ENCODE data around the gene FOXN3.
"Not testable (repeated sequence)": the region's sequence is repeated elsewhere in the genome, so short reads cannot be mapped to it uniquely, and the experiment has no call there.

The FOXN3 gene

DNA sequence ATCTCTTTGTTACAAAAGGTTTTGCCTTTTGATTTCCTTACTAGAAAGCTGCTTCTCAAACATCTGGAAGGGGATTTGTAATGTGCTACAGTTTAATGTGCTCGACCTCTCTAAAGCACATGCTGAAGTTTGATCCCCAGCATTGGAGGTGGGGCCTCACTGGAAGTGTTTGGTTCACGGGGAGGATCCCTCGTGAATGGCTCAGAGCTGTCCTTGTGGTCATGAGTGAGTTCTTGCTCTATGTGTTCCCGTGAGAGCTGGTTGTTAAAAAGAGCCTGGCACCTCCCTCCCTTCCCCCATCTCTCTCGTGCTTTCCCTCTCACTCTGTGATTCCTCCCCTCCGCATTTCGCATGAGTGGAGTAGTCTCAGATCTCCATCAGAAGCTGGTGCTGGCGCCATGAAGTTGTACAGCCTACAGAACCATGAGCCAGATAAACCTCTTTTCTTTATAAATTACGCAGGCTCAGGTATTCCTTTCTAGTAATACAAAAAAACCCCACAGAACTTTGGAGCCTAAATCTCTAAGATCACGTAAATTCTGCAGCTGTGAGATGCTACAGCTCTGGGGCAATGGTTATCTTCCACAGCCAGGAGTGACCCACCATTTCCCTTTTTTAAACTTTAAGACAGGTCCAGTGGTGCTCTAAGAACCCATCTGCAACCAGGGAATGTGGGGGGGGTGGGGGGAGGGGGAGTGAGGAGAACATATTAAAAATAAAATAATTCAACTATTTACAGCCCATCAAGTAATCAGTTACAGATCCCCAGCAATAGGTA, 214.4 kb downstream of the FOXN3 start:
- ChIA-PET POLR2A (no interaction called here), CTCF (interaction anchor here (1.0 to 5.0 kb wide), 5 partner anchors 11 to 25 kb away, joined by 3 to 24 read pairs (median 8); no protein-coding TSS in a partner anchor)
- Histone ChIP-seq H3K4me3 (ENCODE audit: control insufficient read depth in 1 of 7, extremely low read depth in 1 of 7, insufficient read depth in 4 of 7, low read depth in 2 of 7, low read length in 6 of 7) (no peak overlapping the region), H3K36me3 (ENCODE audit: control insufficient read depth in 4 of 4, insufficient read depth in 4 of 4, low read length in 3 of 4) (peaks cover 0 to 16% (median 10%) of the 10 kb centered on the region in 4 experiments), H3K27me3 (replicated peaks in 2 of 5; ENCODE audit: control insufficient read depth in 4 of 5, insufficient read depth in 5 of 5, low read length in 4 of 5) (no peaks in the 10 kb centered on the region), H3K27ac (ENCODE audit: insufficient read depth in 1 of 2, low read depth in 1 of 2, low read length in 2 of 2, poor library complexity in 1 of 2, severe bottlenecking in 2 of 2) (no peak overlapping the region), H3K9me3 (ENCODE audit: control extremely low read depth in 1 of 5, control insufficient read depth in 4 of 5, insufficient read depth in 2 of 5, low read depth in 1 of 5, low read length in 4 of 5) (peaks cover 0 to under 1% (median 0%) of the 10 kb centered on the region in 5 experiments), H3K4me1 (ENCODE audit: control extremely low read depth in 1 of 4, control insufficient read depth in 4 of 4, insufficient read depth in 4 of 4, low read length in 3 of 4) (peaks cover 0 to 36% (median 22%) of the 10 kb centered on the region in 4 experiments)
- 85% methylated on average over 8 of the region's 10 CpGs for WGBS (ENCODE audit: insufficient coverage)
- peak in 2 of 3 donors; percentile 39 to 56 for DNase-seq

DNA sequence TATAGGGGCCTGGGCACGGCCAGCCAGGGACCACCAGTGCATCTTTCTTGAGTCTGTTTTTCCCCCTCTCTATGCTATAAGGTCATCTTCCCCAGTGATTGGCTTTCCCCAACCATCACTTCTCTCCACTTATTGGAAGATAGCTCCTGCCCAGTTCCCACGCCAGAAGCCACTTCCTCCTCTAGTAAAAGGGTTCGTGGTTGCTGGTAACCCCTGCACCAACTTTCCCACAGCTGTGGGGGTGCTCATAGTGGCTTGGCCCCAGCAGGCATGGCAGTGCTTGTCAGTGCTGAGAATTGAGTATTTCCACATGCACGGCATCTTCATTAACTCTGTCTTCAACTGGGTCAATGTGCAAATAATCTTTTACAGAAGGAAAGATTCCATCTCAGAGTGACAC, 215.4 kb downstream of the FOXN3 start:
- ChIA-PET POLR2A (no interaction called here), CTCF (interaction anchor here (1.0 to 5.0 kb wide), 4 partner anchors 12 to 24 kb away, joined by 3 to 24 read pairs (median 8); no protein-coding TSS in a partner anchor)
- H3K4me3 ChIP-seq (ENCODE audit: control insufficient read depth in 1 of 7, extremely low read depth in 1 of 7, insufficient read depth in 4 of 7, low read depth in 2 of 7, low read length in 6 of 7), result no peak overlapping the region
- WGBS (ENCODE audit: insufficient coverage), result 51% methylated on average over 4 of the region's 4 CpGs
- peak in 2 of 3 donors; percentile 38 to 46 for DNase-seq
- H3K27ac ChIP-seq (ENCODE audit: insufficient read depth in 1 of 2, low read depth in 1 of 2, low read length in 2 of 2, poor library complexity in 1 of 2, severe bottlenecking in 2 of 2), result no peak overlapping the region
- H3K27me3 ChIP-seq (replicated peaks in 2 of 5; ENCODE audit: control insufficient read depth in 4 of 5, insufficient read depth in 5 of 5, low read length in 4 of 5), result no peaks in the 10 kb centered on the region
- H3K9me3 ChIP-seq (ENCODE audit: control extremely low read depth in 1 of 5, control insufficient read depth in 4 of 5, insufficient read depth in 2 of 5, low read depth in 1 of 5, low read length in 4 of 5), result peaks cover 0 to 5% (median 0%) of the 10 kb centered on the region in 5 experiments
- H3K4me1 ChIP-seq (ENCODE audit: control extremely low read depth in 1 of 4, control insufficient read depth in 4 of 4, insufficient read depth in 4 of 4, low read length in 3 of 4), result peaks cover 0 to 36% (median 22%) of the 10 kb centered on the region in 4 experiments
- peaks cover 0 to 20% (median 11%) of the 10 kb centered on the region in 4 experiments for H3K36me3 ChIP-seq (ENCODE audit: control insufficient read depth in 4 of 4, insufficient read depth in 4 of 4, low read length in 3 of 4)

DNA sequence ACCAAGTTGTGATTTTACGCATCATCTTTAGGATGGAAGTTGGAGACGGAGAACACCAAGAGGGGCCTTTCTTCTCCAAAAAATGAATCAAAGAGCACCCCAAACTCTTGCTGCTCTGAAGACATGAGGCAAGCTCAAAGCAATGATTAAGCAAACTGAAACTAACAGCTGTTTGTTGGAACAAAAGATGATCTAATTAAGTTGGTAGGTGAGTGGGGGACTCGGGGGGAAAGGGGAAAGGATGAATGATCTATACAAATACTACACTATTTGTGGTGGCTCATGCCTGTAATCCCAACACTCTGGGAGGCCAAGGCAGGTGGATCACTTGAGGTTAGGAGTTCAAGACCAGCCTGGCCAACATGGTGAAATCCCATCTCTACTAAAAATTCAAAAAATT, 217.7 kb downstream of the FOXN3 start:
- H3K4me1 ChIP-seq (ENCODE audit: control extremely low read depth in 1 of 4, control insufficient read depth in 4 of 4, insufficient read depth in 4 of 4, low read length in 3 of 4), result peaks cover 0 to 31% (median 22%) of the 10 kb centered on the region in 4 experiments
- H3K4me3 ChIP-seq (ENCODE audit: control insufficient read depth in 1 of 7, extremely low read depth in 1 of 7, insufficient read depth in 4 of 7, low read depth in 2 of 7, low read length in 6 of 7); POLR2A ChIA-PET; DNase-seq; H3K9me3 ChIP-seq (ENCODE audit: control extremely low read depth in 1 of 5, control insufficient read depth in 4 of 5, insufficient read depth in 2 of 5, low read depth in 1 of 5, low read length in 4 of 5); H3K27me3 ChIP-seq (replicated peaks in 2 of 5; ENCODE audit: control insufficient read depth in 4 of 5, insufficient read depth in 5 of 5, low read length in 4 of 5); H3K27ac ChIP-seq (ENCODE audit: insufficient read depth in 1 of 2, low read depth in 1 of 2, low read length in 2 of 2, poor library complexity in 1 of 2, severe bottlenecking in 2 of 2): not testable (repeated sequence)
- H3K36me3 ChIP-seq (ENCODE audit: control insufficient read depth in 4 of 4, insufficient read depth in 4 of 4, low read length in 3 of 4), result peaks cover 2 to 24% (median 10%) of the 10 kb centered on the region in 4 experiments
- 100% methylated on average over 2 of the region's 3 CpGs for WGBS (ENCODE audit: insufficient coverage)
- CTCF ChIA-PET, result interaction anchor here (0.8 to 5.0 kb wide), 6 partner anchors 9 to 740 kb away, joined by 3 to 24 read pairs (median 6); no protein-coding TSS in a partner anchor

DNA sequence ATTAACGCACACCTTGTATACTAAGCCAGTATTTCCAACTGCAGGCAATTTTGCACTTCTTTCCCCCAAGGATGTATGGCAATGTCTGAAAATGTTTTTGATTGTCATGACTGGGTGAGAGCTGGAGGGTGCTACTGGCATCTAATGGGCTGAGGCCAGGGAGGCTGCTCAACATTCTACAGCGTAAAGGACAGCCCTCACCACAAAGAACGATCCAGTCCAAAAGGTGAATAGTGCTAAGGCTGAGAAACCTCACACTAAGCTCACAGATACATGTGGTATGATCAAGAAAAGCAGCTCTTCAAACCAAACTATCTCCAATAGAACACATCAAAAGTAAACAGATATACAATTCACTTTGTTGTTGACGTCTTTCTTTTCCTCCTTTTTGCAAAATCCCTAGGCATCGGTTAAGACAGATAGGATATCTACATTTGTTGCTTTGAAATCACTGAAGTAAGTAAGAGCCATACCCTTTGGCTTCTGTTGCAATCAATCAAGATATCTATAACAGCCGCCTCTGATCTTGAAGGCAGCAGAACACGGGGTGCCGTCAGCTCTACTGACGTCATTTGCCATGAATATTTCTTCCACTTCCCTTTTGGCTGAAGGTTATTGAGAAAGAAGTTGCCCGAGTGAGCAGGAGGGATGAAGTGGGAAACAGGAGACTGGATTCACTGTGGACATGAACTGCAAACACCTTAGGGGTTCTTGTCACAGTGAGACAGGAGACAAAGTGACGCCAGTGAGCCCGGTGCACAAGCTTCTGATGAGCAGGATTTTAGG, 218.3 kb downstream of the FOXN3 start:
- ChIA-PET POLR2A (no interaction called here), CTCF (interaction anchor here (0.8 to 5.0 kb wide), 5 partner anchors 9 to 740 kb away, joined by 3 to 24 read pairs (median 4); no protein-coding TSS in a partner anchor)
- 94% methylated on average over 8 of the region's 12 CpGs for WGBS (ENCODE audit: insufficient coverage)
- peaks cover 2 to 24% (median 13%) of the 10 kb centered on the region in 4 experiments for H3K36me3 ChIP-seq (ENCODE audit: control insufficient read depth in 4 of 4, insufficient read depth in 4 of 4, low read length in 3 of 4)
- H3K4me1 ChIP-seq (ENCODE audit: control extremely low read depth in 1 of 4, control insufficient read depth in 4 of 4, insufficient read depth in 4 of 4, low read length in 3 of 4), result peaks cover 0 to 25% (median 19%) of the 10 kb centered on the region in 4 experiments
- no peaks in the 10 kb centered on the region for H3K27me3 ChIP-seq (replicated peaks in 2 of 5; ENCODE audit: control insufficient read depth in 4 of 5, insufficient read depth in 5 of 5, low read length in 4 of 5)
- no peak overlapping the region for H3K4me3 ChIP-seq (ENCODE audit: control insufficient read depth in 1 of 7, extremely low read depth in 1 of 7, insufficient read depth in 4 of 7, low read depth in 2 of 7, low read length in 6 of 7)
- H3K9me3 ChIP-seq (ENCODE audit: control extremely low read depth in 1 of 5, control insufficient read depth in 4 of 5, insufficient read depth in 2 of 5, low read depth in 1 of 5, low read length in 4 of 5), result peaks cover 0 to 8% (median 0%) of the 10 kb centered on the region in 5 experiments
- DNase-seq, result no peak
- no peak overlapping the region for H3K27ac ChIP-seq (ENCODE audit: insufficient read depth in 1 of 2, low read depth in 1 of 2, low read length in 2 of 2, poor library complexity in 1 of 2, severe bottlenecking in 2 of 2)

DNA sequence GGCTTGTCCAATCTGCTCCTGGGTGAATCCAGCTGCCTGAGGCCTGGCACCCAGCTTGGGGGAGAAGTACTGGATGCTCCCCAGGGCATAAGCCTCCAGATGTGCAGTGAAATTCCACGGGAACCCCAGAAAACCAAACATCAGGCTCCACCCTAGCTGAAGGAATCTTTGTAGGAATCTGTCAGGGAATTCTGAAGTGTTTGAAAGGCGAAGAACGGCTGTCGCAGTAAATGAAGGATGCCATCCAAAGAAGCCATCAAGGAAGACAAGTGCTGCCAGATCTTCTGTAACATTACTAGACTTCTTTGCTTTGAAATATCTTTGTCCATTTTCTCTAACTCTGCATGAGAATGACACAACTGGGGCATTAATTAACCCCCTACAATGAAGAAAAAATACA, 219.4 kb downstream of the FOXN3 start:
- Histone ChIP-seq H3K36me3 (ENCODE audit: control insufficient read depth in 4 of 4, insufficient read depth in 4 of 4, low read length in 3 of 4) (peaks cover 6 to 25% (median 15%) of the 10 kb centered on the region in 4 experiments), H3K27me3 (replicated peaks in 2 of 5; ENCODE audit: control insufficient read depth in 4 of 5, insufficient read depth in 5 of 5, low read length in 4 of 5) (no peaks in the 10 kb centered on the region), H3K9me3 (ENCODE audit: control extremely low read depth in 1 of 5, control insufficient read depth in 4 of 5, insufficient read depth in 2 of 5, low read depth in 1 of 5, low read length in 4 of 5) (peaks cover 0 to 8% (median 0%) of the 10 kb centered on the region in 5 experiments), H3K4me1 (ENCODE audit: control extremely low read depth in 1 of 4, control insufficient read depth in 4 of 4, insufficient read depth in 4 of 4, low read length in 3 of 4) (peaks cover 0 to 14% (median 12%) of the 10 kb centered on the region in 4 experiments), H3K27ac (ENCODE audit: insufficient read depth in 1 of 2, low read depth in 1 of 2, low read length in 2 of 2, poor library complexity in 1 of 2, severe bottlenecking in 2 of 2) (no peak overlapping the region), H3K4me3 (ENCODE audit: control insufficient read depth in 1 of 7, extremely low read depth in 1 of 7, insufficient read depth in 4 of 7, low read depth in 2 of 7, low read length in 6 of 7) (no peak overlapping the region)
- ChIA-PET CTCF (interaction anchor here (2.3 kb wide), 1 partner anchor 10 kb away, joined by 8 read pairs; no protein-coding TSS in a partner anchor), POLR2A (no interaction called here)
- 97% methylated on average over 4 of the region's 4 CpGs for WGBS (ENCODE audit: insufficient coverage)
- no peak for DNase-seq

DNA sequence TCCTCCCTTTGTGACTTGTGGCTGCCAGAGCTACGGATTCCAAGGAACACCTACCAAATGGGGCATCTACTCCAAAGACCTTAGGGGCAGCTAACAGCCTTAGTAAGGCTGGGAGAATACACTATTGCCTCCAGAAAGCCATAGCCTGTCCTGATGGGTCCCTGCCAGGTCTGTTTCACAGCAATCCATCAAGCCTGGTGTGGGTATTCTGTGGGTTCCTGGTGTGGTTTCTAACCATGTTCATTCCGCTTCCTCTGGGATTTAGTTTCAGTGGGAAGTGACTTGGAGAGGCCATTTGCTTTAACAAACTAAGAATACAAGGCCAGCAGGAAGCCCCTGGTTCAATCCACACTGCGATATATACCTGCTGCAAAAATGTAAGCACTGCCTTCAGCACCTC, 220.5 kb downstream of the FOXN3 start:
- no peak for DNase-seq
- peaks cover 0 to 3% (median 2%) of the 10 kb centered on the region in 4 experiments for H3K4me1 ChIP-seq (ENCODE audit: control extremely low read depth in 1 of 4, control insufficient read depth in 4 of 4, insufficient read depth in 4 of 4, low read length in 3 of 4)

More for the DNA sequence above, 220.5 kb downstream of the FOXN3 start:
- ChIA-PET CTCF (interaction anchor here (0.9 to 2.3 kb wide), 2 partner anchors 9 to 10 kb away, joined by 3 to 8 read pairs; no protein-coding TSS in a partner anchor), POLR2A (no interaction called here)
- H3K4me3 ChIP-seq (ENCODE audit: control insufficient read depth in 1 of 7, extremely low read depth in 1 of 7, insufficient read depth in 4 of 7, low read depth in 2 of 7, low read length in 6 of 7), result no peak overlapping the region
- 92% methylated on average over 2 of the region's 3 CpGs for WGBS (ENCODE audit: insufficient coverage)
- no peak overlapping the region for H3K27ac ChIP-seq (ENCODE audit: insufficient read depth in 1 of 2, low read depth in 1 of 2, low read length in 2 of 2, poor library complexity in 1 of 2, severe bottlenecking in 2 of 2)
- no peaks in the 10 kb centered on the region for H3K27me3 ChIP-seq (replicated peaks in 2 of 5; ENCODE audit: control insufficient read depth in 4 of 5, insufficient read depth in 5 of 5, low read length in 4 of 5)
- peaks cover 0 to 8% (median 0%) of the 10 kb centered on the region in 5 experiments for H3K9me3 ChIP-seq (ENCODE audit: control extremely low read depth in 1 of 5, control insufficient read depth in 4 of 5, insufficient read depth in 2 of 5, low read depth in 1 of 5, low read length in 4 of 5)
- peaks cover 6 to 25% (median 15%) of the 10 kb centered on the region in 4 experiments for H3K36me3 ChIP-seq (ENCODE audit: control insufficient read depth in 4 of 4, insufficient read depth in 4 of 4, low read length in 3 of 4)

All from common myeloid progenitor, CD34-positive (primary cell).